ENCODE measurements around the gene RPL18A. TPM values are rescaled to one million over a fixed set of nuclear protein-coding genes. Genes with fewer than 3 reads are reported as not detected.
A peak's percentile ranks its signal among the peaks of the same experiment; 100 is the strongest.

RPL18A gene
- total RNA-seq, 1 donor from 2014 or later, result 1,710 TPM

DNA sequence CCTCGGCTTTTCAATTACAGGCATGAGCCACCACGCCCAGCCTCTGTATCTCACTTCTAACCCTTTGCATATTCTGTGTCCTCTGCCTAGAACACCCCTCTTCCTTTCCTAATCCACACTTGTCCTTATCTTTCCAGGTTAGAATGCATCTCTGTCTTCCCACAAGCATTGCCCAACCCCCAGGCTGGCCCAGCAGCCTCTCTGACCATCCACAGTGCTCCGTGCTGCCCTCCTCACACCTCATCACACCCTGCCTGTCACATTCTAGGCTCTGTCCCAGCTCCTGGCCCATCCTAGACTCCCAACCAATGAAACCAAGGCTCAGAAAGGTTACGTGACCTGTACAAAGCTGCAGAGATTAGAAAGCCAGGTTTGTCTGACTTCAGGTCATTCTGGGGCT is 23.2 kb upstream of the RPL18A start:
- Mint-ChIP-seq H3K27me3 (ENCODE audit: unreplicated experiment) (peaks cover 14% of the 10 kb centered on the region), H3K4me1 (ENCODE audit: unreplicated experiment) (peaks cover 12% of the 10 kb centered on the region), H3K27ac (ENCODE audit: unreplicated experiment) (no peak overlapping the region), H3K9me3 (ENCODE audit: unreplicated experiment) (no peaks in the 10 kb centered on the region), H3K4me3 (ENCODE audit: unreplicated experiment) (no peak overlapping the region), H3K36me3 (ENCODE audit: unreplicated experiment) (no peaks in the 10 kb centered on the region)
- TF ChIP-seq, protein P1, sequence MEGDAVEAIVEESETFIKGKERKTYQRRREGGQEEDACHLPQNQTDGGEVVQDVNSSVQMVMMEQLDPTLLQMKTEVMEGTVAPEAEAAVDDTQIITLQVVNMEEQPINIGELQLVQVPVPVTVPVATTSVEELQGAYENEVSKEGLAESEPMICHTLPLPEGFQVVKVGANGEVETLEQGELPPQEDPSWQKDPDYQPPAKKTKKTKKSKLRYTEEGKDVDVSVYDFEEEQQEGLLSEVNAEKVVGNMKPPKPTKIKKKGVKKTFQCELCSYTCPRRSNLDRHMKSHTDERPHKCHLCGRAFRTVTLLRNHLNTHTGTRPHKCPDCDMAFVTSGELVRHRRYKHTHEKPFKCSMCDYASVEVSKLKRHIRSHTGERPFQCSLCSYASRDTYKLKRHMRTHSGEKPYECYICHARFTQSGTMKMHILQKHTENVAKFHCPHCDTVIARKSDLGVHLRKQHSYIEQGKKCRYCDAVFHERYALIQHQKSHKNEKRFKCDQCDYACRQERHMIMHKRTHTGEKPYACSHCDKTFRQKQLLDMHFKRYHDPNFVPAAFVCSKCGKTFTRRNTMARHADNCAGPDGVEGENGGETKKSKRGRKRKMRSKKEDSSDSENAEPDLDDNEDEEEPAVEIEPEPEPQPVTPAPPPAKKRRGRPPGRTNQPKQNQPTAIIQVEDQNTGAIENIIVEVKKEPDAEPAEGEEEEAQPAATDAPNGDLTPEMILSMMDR (IDR thresholded peaks at IDR 0.05), result no peak
- DNase-seq (ENCODE audit: extremely low spot score, unreplicated experiment), result no peak

- Mint-ChIP-seq H3K36me3 (ENCODE audit: unreplicated experiment) (no peaks in the 10 kb centered on the region), H3K27ac (ENCODE audit: unreplicated experiment) (no peak overlapping the region), H3K4me1 (ENCODE audit: unreplicated experiment) (peaks cover 17% of the 10 kb centered on the region), H3K27me3 (ENCODE audit: unreplicated experiment) (peaks cover 14% of the 10 kb centered on the region), H3K4me3 (ENCODE audit: unreplicated experiment) (no peak overlapping the region), H3K9me3 (ENCODE audit: unreplicated experiment) (no peaks in the 10 kb centered on the region)
- no peak for DNase-seq (ENCODE audit: extremely low spot score, unreplicated experiment)
- TF ChIP-seq, protein P1 (IDR thresholded peaks at IDR 0.05), result no peak
These were observed 21.7 kb upstream of the RPL18A start for GRCh38 chr19:17837972-17838371.

GRCh38 chr19:17840019-17840418 is 19.7 kb upstream of the RPL18A start:
- no peak for DNase-seq (ENCODE audit: extremely low spot score, unreplicated experiment)
- Mint-ChIP-seq H3K36me3 (ENCODE audit: unreplicated experiment) (no peaks in the 10 kb centered on the region), H3K27me3 (ENCODE audit: unreplicated experiment) (peaks cover 14% of the 10 kb centered on the region), H3K4me3 (ENCODE audit: unreplicated experiment) (no peak overlapping the region), H3K4me1 (ENCODE audit: unreplicated experiment) (peaks cover 17% of the 10 kb centered on the region), H3K27ac (ENCODE audit: unreplicated experiment) (no peak overlapping the region), H3K9me3 (ENCODE audit: unreplicated experiment) (no peaks in the 10 kb centered on the region)
- TF ChIP-seq, protein P1 (IDR thresholded peaks at IDR 0.05), result no peak

DNA sequence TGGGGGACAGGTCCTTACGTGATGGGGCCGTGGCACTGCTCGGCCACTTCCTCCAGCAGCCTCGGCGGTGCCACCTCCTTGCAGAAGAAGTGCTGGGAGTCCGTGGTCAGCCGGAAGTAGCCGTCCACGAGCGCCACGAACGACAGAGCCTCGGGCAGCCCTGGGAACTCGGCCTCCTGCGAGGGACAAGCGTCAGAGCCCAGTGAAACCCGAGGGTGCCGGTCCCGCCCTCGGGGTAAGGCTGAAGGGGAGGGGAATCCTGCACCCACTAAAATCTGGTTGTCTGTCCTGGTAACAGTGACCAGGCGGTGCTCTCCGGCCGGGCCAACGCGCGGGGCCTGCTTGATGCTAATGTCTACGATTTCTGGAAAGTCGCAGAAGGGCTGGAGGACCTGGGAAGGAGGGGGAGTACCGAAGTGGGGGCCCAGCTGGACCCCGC is 18.3 kb upstream of the RPL18A start:
- Mint-ChIP-seq H3K9me3 (ENCODE audit: unreplicated experiment) (no peaks in the 10 kb centered on the region), H3K27ac (ENCODE audit: unreplicated experiment) (peak overlapping the region; percentile 27), H3K4me3 (ENCODE audit: unreplicated experiment) (peak overlapping the region; percentile 69), H3K27me3 (ENCODE audit: unreplicated experiment) (peaks cover 10% of the 10 kb centered on the region), H3K36me3 (ENCODE audit: unreplicated experiment) (no peaks in the 10 kb centered on the region), H3K4me1 (ENCODE audit: unreplicated experiment) (peaks cover 11% of the 10 kb centered on the region)
- TF ChIP-seq, protein P1 (IDR thresholded peaks at IDR 0.05), result no peak
- no peak for DNase-seq (ENCODE audit: extremely low spot score, unreplicated experiment)

DNA sequence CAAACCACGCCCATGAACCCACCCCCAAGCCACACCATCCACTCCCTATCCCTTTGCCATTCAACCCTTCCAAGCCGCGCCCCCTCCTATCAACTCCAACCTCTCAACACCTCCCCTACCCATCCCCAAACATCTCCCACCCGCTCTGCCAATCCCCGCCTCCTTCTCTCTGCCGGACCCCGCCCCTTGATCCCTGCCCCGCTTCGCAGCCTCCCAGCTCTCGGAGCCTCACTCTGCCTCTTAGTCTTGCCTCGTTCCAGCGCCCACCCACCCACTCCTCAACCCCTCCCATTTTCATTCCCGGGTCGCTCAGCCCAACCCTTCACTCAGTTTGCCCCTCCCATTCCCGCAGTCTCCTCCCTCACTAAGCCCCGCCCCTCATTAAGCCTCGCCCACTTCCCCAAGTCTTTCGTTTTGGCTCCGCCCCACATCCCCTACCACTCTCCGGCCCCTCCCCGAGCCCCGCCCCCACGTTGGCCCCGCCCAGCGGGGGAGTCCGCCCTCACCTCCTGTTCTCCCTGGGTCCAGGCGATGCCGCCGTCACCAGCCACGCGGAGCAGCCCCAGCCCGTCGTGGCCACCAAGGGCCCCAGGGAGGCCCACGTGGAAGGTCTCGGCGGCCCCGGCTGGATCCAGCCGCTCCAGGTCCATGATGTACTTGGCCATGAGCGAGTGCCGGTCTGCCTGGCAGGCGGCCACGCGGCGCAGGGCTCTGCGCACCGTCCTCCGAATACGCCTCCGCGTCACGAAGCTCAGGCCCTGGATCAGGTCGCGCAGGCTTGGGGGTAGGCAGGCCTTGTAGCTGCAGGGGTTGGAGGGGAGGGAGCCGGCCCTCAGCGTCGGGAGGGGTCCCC is 17.7 kb upstream of the RPL18A start:
- Mint-ChIP-seq H3K4me3 (ENCODE audit: unreplicated experiment) (peak overlapping the region; percentile 69), H3K36me3 (ENCODE audit: unreplicated experiment) (no peaks in the 10 kb centered on the region), H3K27ac (ENCODE audit: unreplicated experiment) (peak overlapping the region; percentile 27), H3K27me3 (ENCODE audit: unreplicated experiment) (peaks cover 10% of the 10 kb centered on the region), H3K4me1 (ENCODE audit: unreplicated experiment) (peaks cover 11% of the 10 kb centered on the region), H3K9me3 (ENCODE audit: unreplicated experiment) (no peaks in the 10 kb centered on the region)
- TF ChIP-seq, protein P1 (IDR thresholded peaks at IDR 0.05), result no peak
- peak; percentile 93 for DNase-seq (ENCODE audit: extremely low spot score, unreplicated experiment)
